ENCODE measurements around the gene APMAP.

DNA sequence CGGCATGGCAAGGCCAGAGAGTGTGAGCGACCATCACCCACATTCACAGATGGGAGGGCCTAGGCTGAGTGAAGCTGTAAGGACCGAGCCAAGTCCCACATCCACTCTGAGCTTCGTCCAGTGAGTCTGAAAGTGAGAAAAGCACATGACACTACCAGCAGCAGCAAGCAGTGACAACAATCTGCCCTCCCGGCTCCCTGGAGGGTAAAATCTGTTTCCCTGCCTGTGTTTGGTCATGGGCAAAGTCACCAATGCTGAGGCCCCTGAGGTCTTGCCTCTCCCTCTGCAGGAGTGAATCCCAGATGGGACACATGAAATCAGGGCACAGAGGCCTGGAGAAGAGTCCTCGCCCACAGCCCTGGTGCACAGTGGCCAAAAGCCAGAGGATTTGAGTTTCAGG lies 49.9 kb downstream of the APMAP start:
- TF ChIP-seq POLR2AphosphoS5 (IDR thresholded peaks at IDR 0.05) (no peak), POLR2A (IDR thresholded peaks at IDR 0.05) (no peak), EP300 (IDR thresholded peaks at IDR 0.05) (no peak)
- TF ChIP-seq, protein P1, sequence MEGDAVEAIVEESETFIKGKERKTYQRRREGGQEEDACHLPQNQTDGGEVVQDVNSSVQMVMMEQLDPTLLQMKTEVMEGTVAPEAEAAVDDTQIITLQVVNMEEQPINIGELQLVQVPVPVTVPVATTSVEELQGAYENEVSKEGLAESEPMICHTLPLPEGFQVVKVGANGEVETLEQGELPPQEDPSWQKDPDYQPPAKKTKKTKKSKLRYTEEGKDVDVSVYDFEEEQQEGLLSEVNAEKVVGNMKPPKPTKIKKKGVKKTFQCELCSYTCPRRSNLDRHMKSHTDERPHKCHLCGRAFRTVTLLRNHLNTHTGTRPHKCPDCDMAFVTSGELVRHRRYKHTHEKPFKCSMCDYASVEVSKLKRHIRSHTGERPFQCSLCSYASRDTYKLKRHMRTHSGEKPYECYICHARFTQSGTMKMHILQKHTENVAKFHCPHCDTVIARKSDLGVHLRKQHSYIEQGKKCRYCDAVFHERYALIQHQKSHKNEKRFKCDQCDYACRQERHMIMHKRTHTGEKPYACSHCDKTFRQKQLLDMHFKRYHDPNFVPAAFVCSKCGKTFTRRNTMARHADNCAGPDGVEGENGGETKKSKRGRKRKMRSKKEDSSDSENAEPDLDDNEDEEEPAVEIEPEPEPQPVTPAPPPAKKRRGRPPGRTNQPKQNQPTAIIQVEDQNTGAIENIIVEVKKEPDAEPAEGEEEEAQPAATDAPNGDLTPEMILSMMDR (IDR thresholded peaks at IDR 0.05): no peak
